GM19025 (cell line): ENCODE measurements around the gene MON1B.
"Not testable (repeated sequence)": the region's sequence is repeated elsewhere in the genome, so short reads cannot be mapped to it uniquely, and the experiment has no call there.

Experiments
- ATAC-seq: cut with Tn5 transposase; IDR thresholded peaks from one replicate; pipeline ENCODE4 v1.9.1; 2021; ENCODE audit warnings: mild to moderate bottlenecking, low read depth, moderate library complexity; ENCODE audit not compliant: unreplicated experiment

MON1B gene

GRCh38 chr16:77234611-77235010, 43.6 kb downstream of the MON1B start:
- ATAC-seq, result no peak

GRCh38 chr16:77236063-77236511, 45.1 kb downstream of the MON1B start:
- peak; percentile 94 for ATAC-seq

DNA sequence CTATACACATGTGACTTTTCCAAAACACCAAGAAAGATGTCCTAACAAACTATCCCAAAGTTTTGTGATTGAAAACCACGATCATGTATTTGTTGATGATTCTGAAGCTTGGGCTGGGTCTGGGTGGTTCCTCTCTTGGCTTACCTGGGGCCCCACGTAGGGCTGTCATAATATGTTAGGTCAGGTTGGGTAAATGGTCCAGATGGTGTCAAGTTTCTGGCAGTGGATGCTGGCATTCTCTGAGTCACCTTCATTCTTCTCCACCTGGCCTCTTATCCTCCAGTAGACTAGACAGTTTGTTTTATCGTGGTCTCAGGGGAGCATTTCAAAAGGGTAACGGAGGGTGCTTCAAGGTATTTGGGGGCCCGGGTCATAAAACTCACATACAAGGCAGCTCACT, 47.6 kb downstream of the MON1B start:
- no peak for ATAC-seq

- not testable (repeated sequence) for ATAC-seq
These were observed 51.5 kb downstream of the MON1B start for GRCh38 chr16:77242471-77242870.

GRCh38 chr16:77246150-77246549, 55.2 kb downstream of the MON1B start:
- ATAC-seq, result no peak

DNA sequence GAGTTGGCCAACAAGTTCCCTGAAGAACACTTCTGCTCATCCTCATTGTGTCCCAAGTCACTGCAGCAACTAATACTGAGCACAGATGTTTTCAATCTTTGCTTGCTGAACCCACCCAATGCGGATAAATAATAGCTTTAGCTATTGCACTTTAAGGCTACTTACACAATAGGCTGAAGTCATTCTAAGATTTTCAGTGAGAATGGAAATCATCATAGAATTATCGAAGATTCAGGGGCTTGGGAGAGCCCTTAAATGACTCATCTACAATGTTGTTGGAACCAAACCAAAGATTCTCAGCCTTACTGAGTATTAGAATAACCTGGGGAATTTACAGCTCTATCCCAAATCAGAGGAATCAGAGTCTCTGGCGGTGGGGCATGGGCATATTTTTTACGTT, 59.4 kb downstream of the MON1B start:
- no peak for ATAC-seq
